NCI-H2081 treated with DMSO at 0.1 percent for 48 hours (cell line): Measurements from ENCODE around the gene GRM2.

Experiments
- DNase-seq: peaks from one replicate; lab custom pipeline; 2025; lab: John Stamatoyannopoulos, UW

GRM2 gene

DNA sequence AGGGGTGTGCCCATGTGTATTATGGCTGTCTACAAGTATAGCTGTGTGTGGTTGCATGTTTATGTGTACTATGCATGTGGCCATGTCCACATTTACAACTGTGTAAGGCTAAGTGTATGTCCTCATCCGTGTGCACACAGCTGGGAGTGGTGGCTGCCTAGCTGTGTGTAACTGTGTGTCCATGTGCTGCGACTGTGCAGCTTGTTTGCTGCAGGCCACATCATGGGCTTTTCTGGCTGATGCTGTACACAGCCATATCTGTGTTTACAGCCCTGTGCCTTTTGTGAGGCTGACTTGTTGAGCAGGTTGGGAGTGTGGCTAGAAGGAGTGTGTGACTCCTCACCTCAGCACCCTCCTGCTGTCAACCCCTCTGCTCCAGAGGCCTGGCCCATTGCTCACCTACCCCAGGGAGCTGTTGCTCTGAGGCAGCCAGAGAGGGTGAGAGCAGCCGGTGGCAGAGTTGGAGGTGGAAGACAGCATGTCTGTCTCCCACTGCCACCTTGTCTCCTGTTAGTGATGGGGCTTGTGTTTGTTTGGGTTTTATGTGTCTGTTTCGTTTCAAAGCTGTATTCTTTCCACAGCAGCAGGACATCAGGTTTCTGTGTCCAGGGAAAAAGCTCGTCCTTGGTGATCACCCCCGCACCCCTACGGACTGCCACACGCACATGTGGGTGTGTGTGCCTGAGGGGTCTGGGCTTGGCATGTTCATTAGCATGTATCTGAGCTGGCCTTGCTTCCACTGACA lies 1.4 kb upstream of the GRM2 start:
- DNase-seq, result no peak

DNA sequence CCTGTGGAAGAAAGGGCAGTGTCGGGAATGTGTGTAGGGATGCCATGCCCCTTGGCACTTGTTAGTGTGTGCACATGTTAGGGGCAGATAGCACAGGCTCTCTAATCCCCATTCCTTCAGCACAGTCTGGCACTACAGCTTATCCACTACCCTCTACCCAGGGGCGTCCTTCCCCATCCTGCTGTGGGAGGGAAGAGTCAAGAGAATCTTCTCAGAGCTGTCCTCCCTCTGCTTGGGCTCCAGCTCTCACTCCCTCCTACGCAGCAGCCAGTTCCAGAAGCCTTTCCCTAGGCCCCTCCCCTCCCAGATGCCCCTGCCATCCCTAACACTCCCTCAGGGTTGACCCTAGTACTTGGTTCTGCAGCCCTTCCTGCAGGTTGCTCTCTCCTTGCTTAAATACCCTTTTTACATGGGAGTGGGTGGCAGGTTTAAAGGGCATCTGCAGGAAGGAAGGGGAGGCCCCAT lies 815 bp upstream of the GRM2 start:
- DNase-seq, result no peak

GRCh38 chr3:51708216-51708845 lies 1.5 kb downstream of the GRM2 start:
- DNase-seq, result no peak

DNA sequence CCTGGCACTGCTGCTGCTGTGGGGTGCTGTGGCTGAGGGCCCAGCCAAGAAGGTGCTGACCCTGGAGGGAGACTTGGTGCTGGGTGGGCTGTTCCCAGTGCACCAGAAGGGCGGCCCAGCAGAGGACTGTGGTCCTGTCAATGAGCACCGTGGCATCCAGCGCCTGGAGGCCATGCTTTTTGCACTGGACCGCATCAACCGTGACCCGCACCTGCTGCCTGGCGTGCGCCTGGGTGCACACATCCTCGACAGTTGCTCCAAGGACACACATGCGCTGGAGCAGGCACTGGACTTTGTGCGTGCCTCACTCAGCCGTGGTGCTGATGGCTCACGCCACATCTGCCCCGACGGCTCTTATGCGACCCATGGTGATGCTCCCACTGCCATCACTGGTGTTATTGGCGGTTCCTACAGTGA lies 2.1 kb downstream of the GRM2 start:
- no peak for DNase-seq

DNA sequence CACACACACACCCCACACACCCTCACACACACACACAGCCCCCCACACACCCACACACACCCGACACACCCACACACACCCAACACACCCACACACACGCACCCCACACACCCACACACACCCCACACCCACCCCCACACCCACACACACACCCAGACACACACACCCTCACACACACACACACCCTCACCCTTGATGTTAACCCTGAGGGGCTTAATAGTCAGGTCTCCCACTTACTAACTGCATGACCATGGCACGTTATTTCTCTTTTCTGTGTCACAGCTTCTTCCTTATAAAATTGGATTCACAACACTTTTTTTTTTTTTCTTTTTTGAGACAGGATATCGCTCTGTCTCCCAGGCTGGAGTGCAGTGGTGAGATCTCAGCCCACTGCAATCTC lies 2.8 kb downstream of the GRM2 start:
- no peak for DNase-seq

DNA sequence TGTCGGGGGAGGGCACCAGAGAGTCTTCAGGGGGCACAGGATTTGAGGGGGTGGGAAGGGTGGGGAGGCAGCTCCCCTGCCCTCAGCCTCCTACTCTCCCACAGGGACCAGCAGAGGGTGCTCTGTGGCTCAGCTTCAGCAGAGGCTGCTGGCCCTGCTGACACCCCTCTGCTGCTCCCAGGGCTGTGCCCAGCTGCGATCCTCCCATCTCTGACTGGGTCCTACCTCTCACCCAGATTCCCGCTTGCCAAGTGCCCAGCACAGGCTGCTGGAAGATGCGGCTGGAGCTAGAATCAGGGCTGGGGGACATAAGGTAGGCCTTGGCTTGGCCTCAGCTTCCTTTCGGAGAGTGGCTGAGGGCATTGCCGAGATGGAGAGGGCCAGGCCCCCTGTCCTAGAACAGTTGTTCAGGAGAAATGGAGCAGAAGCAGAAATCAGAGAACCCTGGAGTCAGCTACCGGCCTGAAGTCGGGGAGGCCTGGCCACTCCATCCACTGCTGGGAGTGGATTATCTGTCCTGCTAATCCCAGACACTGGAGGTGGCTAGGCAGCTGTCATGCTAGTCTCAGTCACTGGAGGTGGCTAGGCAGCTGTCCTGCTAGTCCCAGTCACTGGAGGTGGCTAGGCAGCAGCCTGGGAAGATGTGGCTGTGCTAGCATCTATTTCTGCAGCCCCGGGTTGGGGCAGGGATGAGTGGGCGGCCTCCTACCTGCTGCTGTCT lies 3.9 kb downstream of the GRM2 start:
- no peak for DNase-seq

- no peak for DNase-seq
These were observed 4.6 kb downstream of the GRM2 start for GRCh38 chr3:51711352-51712037.

- no peak for DNase-seq
These were observed 5.2 kb downstream of the GRM2 start for GRCh38 chr3:51712038-51712420.

- DNase-seq, result no peak
These were observed 5.7 kb downstream of the GRM2 start for GRCh38 chr3:51712511-51712931.

- DNase-seq, result no peak
These were observed 6.1 kb downstream of the GRM2 start for GRCh38 chr3:51712963-51713362.

GRCh38 chr3:51715231-51715976 lies 8.5 kb downstream of the GRM2 start:
- no peak for DNase-seq

DNA sequence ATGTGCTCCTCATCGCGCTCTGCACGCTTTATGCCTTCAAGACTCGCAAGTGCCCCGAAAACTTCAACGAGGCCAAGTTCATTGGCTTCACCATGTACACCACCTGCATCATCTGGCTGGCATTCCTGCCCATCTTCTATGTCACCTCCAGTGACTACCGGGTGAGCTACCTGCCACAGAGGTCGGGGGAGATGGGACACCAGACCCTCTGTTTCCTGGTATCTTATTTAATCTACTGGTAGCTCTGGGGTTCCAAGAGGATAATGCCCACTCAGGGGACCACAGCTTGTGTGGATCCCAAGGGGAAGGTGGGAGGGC lies 9.1 kb downstream of the GRM2 start:
- no peak for DNase-seq

DNA sequence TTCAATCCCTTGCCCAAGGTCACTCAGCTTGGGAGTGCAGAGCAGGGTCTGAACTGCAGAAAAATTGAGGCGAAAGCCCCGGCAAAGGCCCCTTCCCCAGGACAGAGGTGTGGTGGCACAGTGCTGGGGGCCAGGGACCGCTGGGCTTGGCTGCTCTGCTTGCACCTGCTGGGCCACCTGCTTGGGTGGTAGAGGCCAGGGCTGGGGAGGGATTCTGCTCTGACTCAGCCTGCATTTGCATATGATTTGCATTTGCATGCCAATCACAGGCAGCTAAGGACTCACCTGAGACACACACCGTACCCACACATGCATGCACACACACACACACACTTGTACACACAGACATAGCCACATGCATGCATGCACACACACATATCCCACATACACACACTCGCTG lies 9.9 kb downstream of the GRM2 start:
- no peak for DNase-seq

DNA sequence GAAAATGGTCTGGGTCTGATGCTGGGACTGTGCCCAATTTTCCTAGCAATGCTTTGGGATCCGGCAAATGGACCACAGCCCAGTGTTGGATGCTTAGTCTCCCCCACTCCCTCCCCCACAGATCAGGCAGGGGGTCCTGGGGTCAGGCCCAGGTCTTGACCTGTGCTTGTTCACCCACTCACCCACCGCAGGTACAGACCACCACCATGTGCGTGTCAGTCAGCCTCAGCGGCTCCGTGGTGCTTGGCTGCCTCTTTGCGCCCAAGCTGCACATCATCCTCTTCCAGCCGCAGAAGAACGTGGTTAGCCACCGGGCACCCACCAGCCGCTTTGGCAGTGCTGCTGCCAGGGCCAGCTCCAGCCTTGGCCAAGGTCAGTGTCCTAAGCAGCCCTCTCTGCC lies 10.6 kb downstream of the GRM2 start:
- DNase-seq, result no peak

- DNase-seq, result no peak
These were observed 11.1 kb downstream of the GRM2 start for GRCh38 chr3:51717947-51718346.

DNA sequence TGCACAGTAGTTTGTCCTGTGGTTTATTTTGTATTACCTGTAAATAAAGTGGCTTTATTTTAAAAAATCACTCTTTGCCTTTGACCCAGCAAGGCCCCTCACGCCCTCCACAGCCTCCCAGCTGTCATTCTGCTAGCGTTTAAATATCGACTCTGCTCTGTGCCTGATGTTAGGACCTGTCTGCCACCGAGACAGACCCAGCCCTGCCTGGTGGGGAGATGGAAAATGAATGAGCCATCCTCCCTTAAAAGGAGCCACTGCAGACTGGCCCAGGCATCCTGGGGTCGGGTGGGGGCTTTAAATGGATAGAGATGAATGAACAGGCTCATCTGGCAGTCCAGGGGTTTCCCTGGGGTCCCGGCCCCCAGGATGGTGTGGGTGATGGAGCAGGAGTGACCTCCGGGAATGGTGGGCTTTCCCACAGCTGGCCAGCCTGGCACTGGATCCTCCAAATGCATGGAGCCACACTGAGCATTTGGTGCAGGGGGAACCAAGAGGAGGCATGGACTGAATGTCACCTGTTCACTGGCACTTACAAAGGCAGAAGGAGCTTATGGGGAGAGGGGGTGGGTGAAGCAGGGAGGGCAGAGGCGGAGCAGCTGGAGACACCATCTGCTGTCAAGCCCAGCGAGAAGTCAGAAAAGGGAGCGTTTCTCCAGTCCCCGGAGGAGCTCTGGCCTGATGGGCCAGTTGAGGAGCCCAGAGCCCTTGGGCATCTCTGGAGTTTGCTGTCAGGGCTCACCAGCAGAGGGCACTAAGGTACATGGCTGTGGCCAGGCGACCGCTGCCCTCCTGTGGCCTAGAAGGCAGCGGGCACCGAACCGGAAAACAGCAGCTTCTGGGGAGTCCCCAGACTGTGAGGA lies 11.9 kb downstream of the GRM2 start:
- no peak for DNase-seq

DNA sequence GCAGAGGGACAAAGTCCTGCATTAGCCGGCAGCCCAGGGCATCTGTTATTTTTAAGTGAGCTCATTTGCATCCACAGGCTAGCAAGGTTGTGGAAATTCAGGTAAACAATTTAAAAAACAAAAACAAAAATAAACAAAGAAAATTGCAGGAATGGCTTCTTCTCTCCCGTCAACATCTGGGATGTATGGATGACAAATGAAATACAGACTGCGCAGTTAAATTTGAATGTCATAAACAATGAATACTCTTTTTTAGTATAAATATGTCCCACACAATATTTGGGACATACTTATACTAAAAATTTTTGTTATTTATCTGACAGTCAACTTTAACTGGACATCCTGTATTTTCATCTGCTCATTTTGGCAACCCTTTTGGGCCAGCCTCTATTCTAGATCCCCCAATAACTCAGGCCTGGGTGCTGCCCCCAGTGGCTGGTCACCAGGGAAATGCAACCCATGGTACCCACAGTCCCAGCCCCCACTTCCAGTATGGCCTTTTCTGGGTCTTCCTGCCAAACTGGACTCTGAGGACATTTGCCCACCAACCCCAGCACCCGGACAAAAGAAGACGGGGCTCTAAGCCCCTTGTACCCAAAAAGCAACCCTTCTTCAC lies 12.7 kb downstream of the GRM2 start:
- DNase-seq, result no peak

- no peak for DNase-seq
These were observed 13.6 kb downstream of the GRM2 start for GRCh38 chr3:51720292-51721061.

GRCh38 chr3:51721062-51721745 lies 14.3 kb downstream of the GRM2 start:
- no peak for DNase-seq
